ENCODE measurements around the gene FXR2.

The FXR2 gene

GRCh38 chr17:7548585-7549400 lies 65.9 kb downstream of the FXR2 start, which contains the start of gene TNFSF12:
TSS of gene TNFSF12 (plus strand) at chr17:7549058. CDS start at chr17:7549154, 96 bp downstream.
- Histone ChIP-seq H2AFZ (ENCODE audit: low read depth, low read length, severe bottlenecking) (no peak within 1 kb of the TSS), H3F3A (ENCODE audit: insufficient read depth) (no peaks in the 10 kb centered on the region), H3K4me2 (ENCODE audit: low read depth, low read length, poor library complexity, severe bottlenecking) (peak within 1 kb of the TSS; percentile 29), H3K27me3 (ENCODE audit: low read length) (no peaks in the 10 kb centered on the region), H3K9me2 (replicated peaks; ENCODE audit: insufficient read depth, low read length) (no peaks in the 10 kb centered on the region), H3K36me3 (ENCODE audit: low read length) (no peaks in the 10 kb centered on the region), H3K9ac (ENCODE audit: low read length) (peak within 1 kb of the TSS; percentile 18; the same call in 1 of the 2 replicates), H3K79me2 (ENCODE audit: insufficient read depth, low read length) (no peaks in the 10 kb centered on the region), H4K20me1 (ENCODE audit: low read depth, low read length) (no peaks in the 10 kb centered on the region), H3K27ac (ENCODE audit: low read depth, low read length) (no peak within 1 kb of the TSS), H3K9me3 (ENCODE audit: insufficient read depth, low read length) (no peaks in the 10 kb centered on the region), H3K4me3 (ENCODE audit: insufficient read depth, low read length, poor library complexity, severe bottlenecking) (no peak within 1 kb of the TSS)
- TF ChIP-seq EZH2phosphoT487 (conservative IDR thresholded peaks at IDR 0.05; ENCODE audit: low read length), result no peak
- TF ChIP-seq, protein P1, sequence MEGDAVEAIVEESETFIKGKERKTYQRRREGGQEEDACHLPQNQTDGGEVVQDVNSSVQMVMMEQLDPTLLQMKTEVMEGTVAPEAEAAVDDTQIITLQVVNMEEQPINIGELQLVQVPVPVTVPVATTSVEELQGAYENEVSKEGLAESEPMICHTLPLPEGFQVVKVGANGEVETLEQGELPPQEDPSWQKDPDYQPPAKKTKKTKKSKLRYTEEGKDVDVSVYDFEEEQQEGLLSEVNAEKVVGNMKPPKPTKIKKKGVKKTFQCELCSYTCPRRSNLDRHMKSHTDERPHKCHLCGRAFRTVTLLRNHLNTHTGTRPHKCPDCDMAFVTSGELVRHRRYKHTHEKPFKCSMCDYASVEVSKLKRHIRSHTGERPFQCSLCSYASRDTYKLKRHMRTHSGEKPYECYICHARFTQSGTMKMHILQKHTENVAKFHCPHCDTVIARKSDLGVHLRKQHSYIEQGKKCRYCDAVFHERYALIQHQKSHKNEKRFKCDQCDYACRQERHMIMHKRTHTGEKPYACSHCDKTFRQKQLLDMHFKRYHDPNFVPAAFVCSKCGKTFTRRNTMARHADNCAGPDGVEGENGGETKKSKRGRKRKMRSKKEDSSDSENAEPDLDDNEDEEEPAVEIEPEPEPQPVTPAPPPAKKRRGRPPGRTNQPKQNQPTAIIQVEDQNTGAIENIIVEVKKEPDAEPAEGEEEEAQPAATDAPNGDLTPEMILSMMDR (IDR thresholded peaks at IDR 0.05; ENCODE audit: insufficient read depth, low read length, poor library complexity, severe bottlenecking), result no peak

DNA sequence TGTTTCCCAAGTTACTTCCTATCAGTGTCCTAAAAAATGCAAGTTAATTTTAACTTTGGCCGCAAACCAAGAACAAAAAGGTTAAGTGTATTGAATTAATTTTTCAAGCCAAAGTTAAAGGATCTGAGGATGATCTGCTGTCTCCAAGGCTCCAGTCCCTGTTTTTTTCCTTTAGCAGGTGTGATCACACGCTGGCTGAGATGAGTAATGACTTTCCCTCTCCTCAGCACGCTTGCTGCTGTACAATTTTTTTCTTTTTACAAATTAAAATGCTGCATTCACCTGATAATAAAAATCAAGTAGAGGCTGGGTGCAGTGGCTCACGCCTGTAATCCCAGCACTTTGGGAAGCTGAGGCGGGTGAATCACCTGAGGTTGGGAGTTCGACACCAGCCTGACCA lies 69.8 kb downstream of the FXR2 start:
- Histone ChIP-seq H3K36me3 (ENCODE audit: low read length) (no peaks in the 10 kb centered on the region), H3F3A (ENCODE audit: insufficient read depth) (no peaks in the 10 kb centered on the region), H3K9ac (ENCODE audit: low read length) (no peak overlapping the region), H3K4me2 (ENCODE audit: low read depth, low read length, poor library complexity, severe bottlenecking) (no peak overlapping the region), H3K79me2 (ENCODE audit: insufficient read depth, low read length) (no peaks in the 10 kb centered on the region), H3K27me3 (ENCODE audit: low read length) (no peaks in the 10 kb centered on the region), H3K27ac (ENCODE audit: low read depth, low read length) (no peak overlapping the region), H4K20me1 (ENCODE audit: low read depth, low read length) (no peaks in the 10 kb centered on the region), H3K9me3 (ENCODE audit: insufficient read depth, low read length) (no peaks in the 10 kb centered on the region), H3K9me2 (replicated peaks; ENCODE audit: insufficient read depth, low read length) (no peaks in the 10 kb centered on the region), H3K4me3 (ENCODE audit: insufficient read depth, low read length, poor library complexity, severe bottlenecking) (no peak overlapping the region), H2AFZ (ENCODE audit: low read depth, low read length, severe bottlenecking) (no peak overlapping the region)
- no peak for TF ChIP-seq EZH2phosphoT487 (conservative IDR thresholded peaks at IDR 0.05; ENCODE audit: low read length)
- TF ChIP-seq, protein P1 (IDR thresholded peaks at IDR 0.05; ENCODE audit: insufficient read depth, low read length, poor library complexity, severe bottlenecking), result no peak
